Colon (tissue), 2 donors: ENCODE data around the gene CXCR4.
"Not testable (repeated sequence)": the region's sequence is repeated elsewhere in the genome, so short reads cannot be mapped to it uniquely, and the experiment has no call there.

Experiments
- FAIRE-seq: peaks from 2 replicates; lab custom pipeline; 2012; peaks lifted over from hg19 to GRCh38; lab: Jason Lieb, UNC
- donor health status: control.
- donor health status: control.

Gene CXCR4

DNA sequence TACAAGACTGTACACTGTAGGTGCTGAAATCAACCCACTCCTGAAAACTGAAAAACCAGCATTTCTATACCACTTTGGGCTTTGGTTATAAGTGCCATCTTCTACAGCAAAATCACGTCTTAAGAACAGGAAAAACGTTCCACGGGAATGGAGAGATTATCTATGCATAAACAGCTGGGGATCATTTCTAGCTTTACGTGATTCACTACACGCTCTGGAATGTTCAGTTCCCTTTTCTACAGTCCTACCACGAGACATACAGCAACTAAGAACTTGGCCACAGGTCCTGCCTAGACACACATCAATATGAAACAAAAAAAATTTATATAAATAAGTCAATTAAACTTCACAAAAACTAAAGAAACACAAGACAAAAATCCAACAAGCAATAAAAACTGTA is 3.6 kb downstream of the CXCR4 start:
- FAIRE-seq: no peak

DNA sequence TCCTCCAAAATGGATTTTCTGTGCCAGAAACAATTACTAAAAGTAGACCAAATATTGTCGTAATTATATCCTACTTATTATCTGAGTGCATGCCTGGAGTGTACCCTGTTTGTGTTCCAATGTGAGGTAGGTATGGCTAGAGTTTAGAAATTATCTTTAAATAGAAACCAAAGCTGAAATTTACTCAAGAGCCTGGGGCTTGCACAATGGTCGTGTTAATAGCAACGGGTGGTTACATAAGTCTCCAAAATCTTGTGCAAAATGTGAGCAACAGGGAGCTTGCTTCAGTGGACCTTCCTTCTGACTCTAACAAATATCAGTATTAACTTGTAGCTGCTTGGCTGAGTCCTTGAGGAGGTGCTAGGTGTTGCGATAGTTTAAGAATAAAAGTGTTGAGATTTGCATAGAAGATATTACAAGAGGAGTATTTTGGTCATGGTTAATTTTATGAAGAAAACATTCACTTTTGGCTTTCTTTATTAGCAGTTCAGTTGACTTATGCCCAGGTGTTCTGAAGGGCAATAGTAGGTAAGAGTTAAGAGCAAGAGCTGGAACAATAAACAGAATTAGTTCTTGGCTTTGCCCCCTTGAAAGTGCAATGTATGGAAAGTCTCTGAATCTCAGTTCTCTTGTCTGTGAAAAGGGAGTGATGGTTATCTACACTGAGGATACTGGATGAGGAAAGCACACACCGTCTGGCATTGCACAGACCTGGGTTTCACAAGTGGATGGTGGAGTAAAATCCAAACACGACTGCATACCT is 4.6 kb downstream of the CXCR4 start:
- FAIRE-seq: no peak

DNA sequence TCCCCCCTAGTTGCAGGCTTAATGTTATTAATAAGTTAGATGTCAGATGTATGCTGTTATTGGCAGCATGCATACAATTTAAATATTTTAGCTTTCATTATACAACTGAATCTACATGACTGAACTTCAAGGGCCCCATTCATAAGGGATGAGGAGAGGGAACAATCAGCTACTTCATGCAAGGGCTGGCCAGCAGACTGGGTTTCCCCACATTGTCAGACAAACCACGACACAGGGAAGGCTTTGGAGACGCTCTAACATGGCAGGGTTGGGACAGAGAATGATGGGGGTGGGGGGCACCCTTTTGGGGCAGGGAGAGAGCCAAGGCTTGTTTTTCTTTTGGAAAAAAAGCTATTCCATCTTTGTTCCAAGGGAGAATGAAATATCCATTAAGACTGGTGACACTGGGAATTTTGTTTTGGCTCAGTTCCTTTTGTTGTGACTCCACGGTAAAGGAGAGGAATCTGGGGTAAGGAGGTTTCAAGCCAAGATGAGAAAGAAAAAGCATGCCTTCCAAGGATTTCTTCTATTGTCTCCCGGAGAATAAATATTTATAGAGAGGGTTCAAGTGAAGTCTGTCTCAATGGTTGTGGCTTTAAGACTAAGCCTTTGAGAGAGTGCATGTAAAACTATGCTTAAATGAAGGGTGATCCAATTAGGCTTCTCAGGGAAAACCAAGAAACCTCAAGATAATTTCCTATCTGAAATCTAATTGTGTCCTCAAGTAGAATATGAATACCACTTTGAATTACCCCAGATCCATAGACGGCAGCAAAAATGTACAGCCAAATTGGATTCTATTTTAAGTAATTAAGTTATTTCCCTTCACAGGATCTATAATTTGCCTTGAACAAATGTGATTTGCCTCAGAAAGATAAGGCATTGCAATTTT is 5.4 kb downstream of the CXCR4 start:
- FAIRE-seq: no peak

DNA sequence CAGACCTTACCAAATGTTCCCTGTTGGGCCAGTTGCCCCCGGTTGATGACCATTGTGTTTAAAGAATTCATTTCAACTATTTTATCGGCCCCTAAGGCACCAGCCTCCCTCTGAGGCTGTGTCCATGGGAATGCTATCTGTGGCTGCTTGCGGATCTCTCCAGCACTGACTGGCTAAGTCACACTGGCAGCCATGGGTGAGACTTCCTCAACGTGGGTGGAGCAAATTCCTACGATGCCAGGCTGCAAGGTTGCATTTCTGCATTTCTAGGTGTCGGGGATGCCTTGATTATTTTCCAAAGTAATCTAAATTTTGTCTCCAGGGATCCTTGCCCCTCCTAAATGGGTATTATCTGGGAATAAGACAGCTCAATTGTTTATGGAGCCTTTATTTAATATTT is 6.2 kb downstream of the CXCR4 start:
- FAIRE-seq: no peak

- no peak for FAIRE-seq
Observed at GRCh38 chr2:136110526-136110925, 7.4 kb downstream of the CXCR4 start.

DNA sequence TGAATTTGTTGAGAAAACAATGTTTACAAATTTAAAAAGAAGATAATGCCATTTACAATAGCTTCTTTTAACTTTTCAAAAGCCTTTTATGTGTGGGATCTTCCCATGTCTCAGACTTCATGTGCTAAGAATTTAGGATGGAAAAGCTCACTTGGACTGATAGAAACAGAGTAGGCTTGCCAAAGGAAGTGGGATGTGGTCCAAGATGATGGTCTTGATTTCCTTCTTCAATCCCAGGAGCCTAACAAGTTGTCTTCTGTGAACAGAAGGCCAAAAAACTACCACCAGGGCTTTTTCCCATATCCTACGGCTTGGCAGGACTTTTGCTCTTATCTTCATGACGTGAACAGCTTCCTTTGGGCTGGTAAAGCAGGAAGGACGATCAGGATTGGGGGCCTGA is 9.5 kb downstream of the CXCR4 start:
- no peak for FAIRE-seq

DNA sequence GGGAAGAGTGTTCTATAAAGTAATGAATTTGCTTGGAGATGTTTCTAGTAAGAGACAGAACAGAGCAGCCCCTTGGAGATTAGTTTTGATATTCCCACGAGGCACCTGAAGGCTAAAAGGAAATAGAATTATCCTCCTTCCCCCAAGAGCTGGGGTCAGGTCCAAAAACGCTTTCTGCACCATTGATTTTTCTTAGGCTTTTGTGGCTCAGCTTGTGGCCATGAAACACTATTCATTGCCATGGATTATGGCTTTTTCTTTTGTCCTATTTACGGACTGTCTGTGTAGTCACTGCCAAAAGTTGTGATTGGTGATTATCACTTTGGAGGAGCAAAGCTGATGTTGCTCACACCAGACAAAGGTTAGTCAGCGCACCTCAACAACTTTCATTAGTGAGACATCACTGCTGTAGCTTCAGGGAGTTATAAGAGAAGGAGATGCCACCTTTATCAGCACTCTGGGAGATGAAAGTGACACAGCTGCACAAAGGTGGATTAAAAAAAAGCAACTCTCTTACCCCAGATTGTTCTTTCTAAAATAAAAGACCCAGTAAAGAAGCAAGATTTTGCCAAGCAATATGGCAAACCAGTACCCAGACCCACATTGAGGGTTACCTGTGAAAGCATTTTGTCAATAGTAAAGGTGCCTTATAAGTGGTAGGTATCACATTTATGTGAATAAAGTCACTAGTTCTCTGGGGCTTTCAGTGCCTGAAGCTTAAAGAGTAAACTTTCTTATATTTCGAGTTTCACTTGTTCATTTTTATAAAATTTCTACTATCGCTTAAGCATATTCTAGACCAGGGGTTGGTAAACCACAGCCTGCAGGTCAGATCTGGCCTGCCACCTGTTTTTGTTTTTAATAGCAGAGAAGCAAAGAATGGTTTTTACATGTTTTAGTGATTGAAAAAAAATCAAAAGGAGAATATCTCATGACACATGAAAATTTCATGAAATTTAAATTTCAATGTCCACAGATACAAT is 10.6 kb downstream of the CXCR4 start:
- FAIRE-seq: no peak

GRCh38 chr2:136106505-136106904 is 11.4 kb downstream of the CXCR4 start:
- FAIRE-seq: no peak

DNA sequence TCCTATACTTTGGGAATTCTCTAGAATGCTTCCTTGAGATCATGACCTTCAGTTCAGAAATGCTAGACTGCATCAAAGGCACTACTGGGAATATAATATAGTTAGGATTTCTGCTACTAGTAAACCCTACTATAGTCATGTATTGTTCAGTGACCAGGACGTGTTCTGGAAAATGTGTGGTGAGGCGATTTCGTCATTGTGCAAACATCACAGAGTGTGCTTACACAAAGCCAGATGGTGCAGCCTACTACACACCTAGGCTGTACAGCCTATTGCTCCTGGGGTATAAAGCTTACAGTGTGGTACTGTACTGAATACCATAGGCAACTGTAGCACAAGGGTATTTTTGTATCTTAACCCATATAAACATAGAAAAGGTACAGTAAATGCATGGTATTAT is 13.0 kb downstream of the CXCR4 start:
- FAIRE-seq: no peak

- no peak for FAIRE-seq
Observed at GRCh38 chr2:136101042-136101441, 16.9 kb downstream of the CXCR4 start.

GRCh38 chr2:136098441-136098840 is 19.5 kb downstream of the CXCR4 start:
- FAIRE-seq: no peak

DNA sequence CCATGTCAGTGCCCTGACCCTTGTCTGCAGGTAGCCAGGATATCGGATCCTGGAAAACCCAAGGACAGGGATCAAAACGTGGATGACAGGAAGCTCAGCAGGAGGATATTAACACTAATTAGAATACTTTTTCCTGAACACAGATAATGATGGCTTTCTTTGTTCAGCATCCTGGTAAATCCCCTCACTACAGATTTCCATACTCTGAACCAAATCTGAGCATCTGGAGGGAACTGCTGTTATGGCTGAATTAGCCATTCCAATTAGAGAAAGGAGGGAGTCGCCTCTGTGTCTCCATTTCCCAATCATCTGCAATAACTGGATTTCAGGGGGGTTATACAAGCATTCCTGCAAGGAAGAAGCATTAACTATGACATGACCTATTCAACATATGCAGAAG is 24.4 kb downstream of the CXCR4 start:
- FAIRE-seq: no peak

- FAIRE-seq: no peak
Observed at GRCh38 chr2:136091899-136092298, 26.1 kb downstream of the CXCR4 start.

- not testable (repeated sequence) for FAIRE-seq
Observed at GRCh38 chr2:136087901-136088460, 30.0 kb downstream of the CXCR4 start.

DNA sequence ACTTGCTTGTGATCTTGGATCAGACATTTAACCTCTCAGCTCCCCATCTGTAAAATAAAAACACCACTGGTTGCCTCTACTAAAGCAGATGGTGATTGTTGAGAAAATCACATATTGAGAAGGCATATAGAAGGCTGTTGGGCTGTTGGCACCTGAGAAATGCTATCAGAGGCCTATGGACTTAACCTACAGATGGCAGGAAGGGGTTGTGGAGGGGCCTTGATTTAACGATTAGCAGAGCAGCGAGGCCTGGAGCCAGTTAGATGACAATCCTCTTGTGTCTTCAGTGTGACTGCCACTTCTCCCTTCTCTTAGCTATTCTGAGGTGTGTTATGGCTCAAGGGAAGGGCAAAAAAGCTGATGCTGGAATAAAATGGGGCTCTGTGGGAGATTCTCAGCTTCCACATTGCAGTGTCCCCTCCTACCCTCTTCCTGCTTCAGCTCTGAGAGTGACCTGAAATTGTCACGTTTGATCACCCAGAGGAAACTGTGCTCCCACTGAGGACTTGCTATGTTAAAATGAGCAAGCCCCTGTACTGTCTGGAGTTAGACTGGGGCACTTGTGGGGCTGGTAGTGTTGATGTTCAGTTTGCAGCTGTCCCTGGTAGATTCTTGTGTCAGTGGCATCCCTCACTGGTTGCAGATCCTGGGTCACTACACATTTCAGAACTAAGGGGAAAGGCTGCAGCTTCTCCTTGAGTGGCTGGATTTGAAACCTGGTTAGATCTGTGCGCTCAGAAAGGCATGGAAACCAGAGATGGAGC is 31.5 kb downstream of the CXCR4 start:
- no peak for FAIRE-seq

- FAIRE-seq: no peak
Observed at GRCh38 chr2:136085453-136086209, 32.3 kb downstream of the CXCR4 start.

DNA sequence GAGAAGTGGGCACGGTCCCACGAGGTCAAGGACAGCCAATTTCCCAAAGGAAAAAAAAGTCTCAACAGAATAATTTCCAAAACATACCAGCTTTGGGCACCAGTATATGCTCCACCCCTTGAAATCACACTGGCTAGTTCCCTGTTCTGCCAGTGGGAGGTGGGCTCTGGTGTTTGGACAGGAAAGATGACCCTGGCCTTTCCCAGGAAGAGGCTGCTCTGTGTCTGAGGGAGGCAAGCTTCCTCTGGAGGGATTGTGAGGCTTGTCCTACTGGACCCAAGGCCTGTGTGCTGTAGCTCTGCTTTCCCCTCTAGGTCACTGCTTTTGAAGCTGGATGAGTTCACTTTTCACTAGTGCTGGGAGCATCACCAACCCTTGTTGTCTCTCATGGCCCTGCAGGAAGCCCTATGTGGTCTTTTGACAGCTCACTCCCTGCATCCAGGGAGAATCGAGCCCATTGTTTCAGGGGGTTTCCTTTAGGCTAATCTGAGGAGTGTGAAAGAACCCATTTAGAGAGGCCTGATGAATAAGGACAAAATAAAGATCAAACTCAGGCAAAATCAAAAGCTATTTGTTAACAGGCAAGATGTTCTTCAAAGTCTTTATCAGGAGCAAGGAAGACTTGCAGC is 36.3 kb downstream of the CXCR4 start:
- no peak for FAIRE-seq

GRCh38 chr2:136080114-136080513 is 37.8 kb downstream of the CXCR4 start:
- no peak for FAIRE-seq

DNA sequence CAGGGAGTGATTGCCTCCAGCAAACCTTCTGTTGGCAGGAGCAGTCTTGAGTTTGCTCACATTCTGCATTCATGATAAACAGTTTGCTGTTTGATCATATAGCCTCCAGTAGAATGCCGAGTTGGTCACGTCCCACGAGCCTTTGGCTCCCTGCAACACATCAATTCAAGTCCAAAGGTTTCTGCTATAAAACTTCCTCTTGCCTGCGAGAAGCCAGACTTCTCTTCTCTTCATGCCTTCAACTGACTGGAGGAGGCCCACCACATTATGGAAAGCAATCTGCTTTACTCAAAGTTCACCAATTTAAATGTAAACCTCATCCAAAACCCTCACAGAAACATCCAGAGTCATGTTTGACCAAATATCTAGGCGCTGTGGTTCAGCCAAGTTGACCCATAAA is 40.8 kb downstream of the CXCR4 start:
- no peak for FAIRE-seq

GRCh38 chr2:136075476-136075875 is 42.5 kb downstream of the CXCR4 start:
- no peak for FAIRE-seq
